Neural crest cell (in vitro differentiated cells): ENCODE measurements around the gene LAMA3. TPM values are rescaled to one million over a fixed set of nuclear protein-coding genes. Genes with fewer than 3 reads are reported as not detected.

ENCODE experiments used
- DNase-seq: peaks from one replicate; pipeline ENCODE4 v3.0.0; 2021; ENCODE audit warnings: low read depth, mixed read lengths, low spot score
- H3K27ac Mint-ChIP-seq: one replicate; pipeline ENCODE4 v1.8.0; 2021; ENCODE audit warnings: mild to moderate bottlenecking, mixed read lengths; ENCODE audit not compliant: unreplicated experiment
- H3K27me3 Mint-ChIP-seq: 2 replicates; pipeline ENCODE4 v1.8.0; 2021; ENCODE audit warnings: low read depth, mild to moderate bottlenecking, mixed read lengths
- H3K36me3 Mint-ChIP-seq: 2 replicates; pipeline ENCODE4 v1.8.0; 2021; ENCODE audit warnings: low read depth, mild to moderate bottlenecking, mixed read lengths
- H3K4me1 Mint-ChIP-seq: 2 replicates; pipeline ENCODE4 v1.8.0; 2021; ENCODE audit warnings: mixed read lengths
- H3K4me3 Mint-ChIP-seq: one replicate; pipeline ENCODE4 v1.8.0; 2021; ENCODE audit warnings: mild to moderate bottlenecking, mixed read lengths
- H3K9me3 Mint-ChIP-seq: 2 replicates; pipeline ENCODE4 v1.8.0; 2021; ENCODE audit warnings: mixed read lengths
- CTCF ChIP-seq: fragments of 200-600 bp; sonication (generic); conservative IDR thresholded peaks from 2 replicates; pipeline ENCODE4 v1.5.0; 2021; ENCODE audit warnings: antibody characterized with exemption, mild to moderate bottlenecking
- total RNA-seq: library from RNA; stranded (reverse); gene quantifications from 2 replicates; pipeline ENCODE4 v1.2.1, GENCODE V29; 2021

Gene LAMA3
- total RNA-seq, 1 donor from 2014 or later = 0.35 TPM

- TF ChIP-seq CTCF = no peak
- Mint-ChIP-seq H3K4me1 (no peaks in the 10 kb centered on the region), H3K9me3 (no peaks in the 10 kb centered on the region), H3K36me3 (no peaks in the 10 kb centered on the region), H3K27me3 (peaks cover 4% of the 10 kb centered on the region), H3K4me3 (no peak overlapping the region), H3K27ac (no peak overlapping the region)
- no peak for DNase-seq
Measured at GRCh38 chr18:23816740-23817139, 127.5 kb downstream of the LAMA3 start.

- Mint-ChIP-seq H3K36me3 (no peaks in the 10 kb centered on the region), H3K27ac (no peak overlapping the region), H3K9me3 (no peaks in the 10 kb centered on the region), H3K27me3 (no peaks in the 10 kb centered on the region), H3K4me1 (no peaks in the 10 kb centered on the region), H3K4me3 (no peak overlapping the region)
- DNase-seq = no peak
- no peak for TF ChIP-seq CTCF
Measured at GRCh38 chr18:23819001-23819400, 129.7 kb downstream of the LAMA3 start.

GRCh38 chr18:23822590-23823385 is 133.5 kb downstream of the LAMA3 start:
- no peak for TF ChIP-seq CTCF
- DNase-seq = no peak
- H3K9me3 Mint-ChIP-seq = no peaks in the 10 kb centered on the region
- no peak overlapping the region for H3K27ac Mint-ChIP-seq
- H3K4me1 Mint-ChIP-seq = peaks cover 4% of the 10 kb centered on the region
- no peaks in the 10 kb centered on the region for H3K36me3 Mint-ChIP-seq
- H3K4me3 Mint-ChIP-seq = no peak overlapping the region
- no peaks in the 10 kb centered on the region for H3K27me3 Mint-ChIP-seq

- Mint-ChIP-seq H3K36me3 (no peaks in the 10 kb centered on the region), H3K4me3 (no peak overlapping the region), H3K9me3 (no peaks in the 10 kb centered on the region), H3K27me3 (no peaks in the 10 kb centered on the region), H3K4me1 (peaks cover 4% of the 10 kb centered on the region), H3K27ac (no peak overlapping the region)
- no peak for TF ChIP-seq CTCF
- no peak for DNase-seq
Measured at GRCh38 chr18:23824240-23824639, 135.0 kb downstream of the LAMA3 start.

GRCh38 chr18:23824669-23825068 is 135.4 kb downstream of the LAMA3 start:
- no peak for DNase-seq
- Mint-ChIP-seq H3K4me1 (peaks cover 4% of the 10 kb centered on the region), H3K9me3 (no peaks in the 10 kb centered on the region), H3K27ac (no peak overlapping the region), H3K27me3 (no peaks in the 10 kb centered on the region), H3K4me3 (no peak overlapping the region), H3K36me3 (no peaks in the 10 kb centered on the region)
- no peak for TF ChIP-seq CTCF
